SK-N-MC (cell line): ENCODE measurements around the gene INPP5A.

Experiments used
- EZH2 ChIP-seq: fragments of 200-600 bp; sonication (generic); IDR thresholded peaks from one replicate; pipeline ENCODE4 v1.6.1; 2017; ENCODE audit warnings: antibody characterized with exemption
- POLR2AphosphoS5 ChIP-seq: IDR thresholded peaks from 2 replicates; pipeline ENCODE4 v1.6.1; 2012; ENCODE audit warnings: mild to moderate bottlenecking, low read depth, low read length, borderline replicate concordance

DNA sequence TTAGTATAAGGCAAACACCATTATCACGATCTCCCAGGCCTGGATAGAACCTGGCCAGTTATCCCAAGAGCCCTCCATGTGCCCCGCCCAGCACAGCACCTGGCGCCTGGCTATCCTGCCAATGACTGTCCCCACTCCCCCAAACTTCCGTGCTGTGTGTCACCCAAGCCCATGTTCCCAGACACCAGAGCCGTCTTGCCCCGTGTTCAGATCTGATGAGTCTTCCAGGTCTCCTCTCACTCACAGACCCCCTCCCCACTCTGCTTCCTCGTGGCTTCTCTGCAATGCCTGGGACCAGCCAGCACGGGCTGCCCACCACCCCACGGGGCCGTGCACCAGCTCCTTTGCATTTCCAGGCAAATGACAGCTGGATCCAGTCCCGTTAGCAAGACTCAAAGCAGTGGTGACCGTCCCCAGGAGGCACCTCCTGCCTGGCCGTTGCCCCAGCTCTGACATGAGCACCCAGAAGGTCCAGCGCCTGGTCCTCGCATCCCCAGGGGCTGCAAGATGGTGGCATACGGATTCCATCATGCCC lies 43.8 kb upstream of the INPP5A start:
- TF ChIP-seq POLR2AphosphoS5 = no peak
- TF ChIP-seq EZH2 = no peak
